ENCODE measurements around the gene TRIM67.

DNA sequence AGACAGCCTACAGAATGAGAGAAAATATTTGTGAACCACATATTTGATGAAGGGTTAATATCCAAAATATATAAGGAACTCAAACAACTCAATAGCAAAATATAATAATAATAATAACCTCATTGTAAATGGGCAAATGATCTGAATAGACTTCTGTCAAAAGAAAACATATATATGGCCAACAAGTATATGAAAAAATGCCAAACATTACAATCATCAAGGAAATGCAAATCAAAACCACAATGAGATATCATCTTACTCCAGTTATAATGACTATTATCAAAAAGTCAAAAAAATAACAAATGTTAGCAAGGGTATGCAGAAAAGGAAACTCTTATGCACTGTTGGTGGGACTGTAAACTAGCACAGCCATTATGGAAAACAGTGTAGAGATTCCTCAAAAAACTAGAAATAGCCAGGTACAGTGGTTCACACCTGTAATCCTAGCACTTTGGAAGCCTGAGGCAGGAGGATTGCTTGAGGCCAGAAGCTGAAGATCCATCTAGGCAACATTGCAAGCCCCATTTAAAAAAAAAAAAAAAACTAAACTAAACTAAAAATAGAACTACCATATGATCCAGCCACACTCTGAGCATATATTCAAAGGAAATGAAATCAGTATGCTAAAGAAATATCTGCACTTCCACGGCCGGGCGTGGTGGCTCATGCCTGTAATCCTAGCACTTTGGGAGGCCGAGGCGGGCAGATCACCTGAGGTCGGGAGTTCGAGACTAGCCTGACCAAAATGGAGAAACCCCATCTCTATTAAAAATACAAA is 17.3 kb upstream of the TRIM67 start:
- TF ChIP-seq CTCF (conservative IDR thresholded peaks at IDR 0.05; ENCODE audit: low read depth, low read length) (no peak), EZH2 (IDR thresholded peaks at IDR 0.05; ENCODE audit: borderline replicate concordance, low read depth, low read length, poor library complexity, severe bottlenecking) (no peak)

Measured in A673 (cell line).